HG03558 (cell line): Measurements from ENCODE around the gene ADAMTS1.
"Not testable (repeated sequence)": the region's sequence is repeated elsewhere in the genome, so short reads cannot be mapped to it uniquely, and the experiment has no call there.

Experiments
- ATAC-seq: cut with Tn5 transposase; IDR thresholded peaks from one replicate; pipeline ENCODE4 v1.9.1; 2021; ENCODE audit warnings: moderate number of reproducible peaks; ENCODE audit not compliant: unreplicated experiment; ENCODE audit errors: extremely low read depth

The ADAMTS1 gene

GRCh38 chr21:26845066-26845758 lies at the start of gene ADAMTS1:
Gene ADAMTS1, minus strand, starts transcription at chr21:26845409. Its CDS starts 455 bp downstream, at chr21:26844954.
- no peak for ATAC-seq

- no peak for ATAC-seq
Measured at GRCh38 chr21:26892151-26892550, 46.9 kb upstream of the ADAMTS1 start.

GRCh38 chr21:26888931-26889330 lies 43.7 kb upstream of the ADAMTS1 start:
- ATAC-seq: no peak

GRCh38 chr21:26888256-26888655 lies 43.0 kb upstream of the ADAMTS1 start:
- ATAC-seq: no peak

- ATAC-seq: no peak
Measured at GRCh38 chr21:26887251-26887650, 42.0 kb upstream of the ADAMTS1 start.

GRCh38 chr21:26884436-26884835 lies 39.2 kb upstream of the ADAMTS1 start:
- no peak for ATAC-seq

GRCh38 chr21:26883768-26884167 lies 38.6 kb upstream of the ADAMTS1 start:
- no peak for ATAC-seq

- no peak for ATAC-seq
Measured at GRCh38 chr21:26881504-26882228, 36.5 kb upstream of the ADAMTS1 start.

GRCh38 chr21:26877018-26877417 lies 31.8 kb upstream of the ADAMTS1 start:
- ATAC-seq: no peak

GRCh38 chr21:26874347-26874746 lies 29.1 kb upstream of the ADAMTS1 start:
- ATAC-seq: no peak

- no peak for ATAC-seq
Measured at GRCh38 chr21:26865857-26866256, 20.6 kb upstream of the ADAMTS1 start.

GRCh38 chr21:26856871-26857350 lies 11.7 kb upstream of the ADAMTS1 start:
- ATAC-seq: not testable (repeated sequence)

GRCh38 chr21:26854695-26855094 lies 9.5 kb upstream of the ADAMTS1 start:
- ATAC-seq: not testable (repeated sequence)

- no peak for ATAC-seq
Measured at GRCh38 chr21:26852423-26852822, 7.2 kb upstream of the ADAMTS1 start.

- no peak for ATAC-seq
Measured at GRCh38 chr21:26851109-26851944, 6.1 kb upstream of the ADAMTS1 start.

GRCh38 chr21:26850116-26850643 lies 5.0 kb upstream of the ADAMTS1 start:
- no peak for ATAC-seq

GRCh38 chr21:26849428-26850115 lies 4.4 kb upstream of the ADAMTS1 start:
- ATAC-seq: no peak

- no peak for ATAC-seq
Measured at GRCh38 chr21:26847921-26848320, 2.7 kb upstream of the ADAMTS1 start.

GRCh38 chr21:26847002-26847401 lies 1.8 kb upstream of the ADAMTS1 start:
- ATAC-seq: no peak
